Measurements from ENCODE around the gene HS6ST3. TPM values are rescaled to one million over a fixed set of nuclear protein-coding genes. Genes with fewer than 3 reads are reported as not detected.

HS6ST3 gene
- total and polyA plus RNA-seq, 2 donors (not counting 1 experiment from before 2014, with no cell fraction given), result not detected

- no peak overlapping the region for H3K4me3 ChIP-seq (replicated peaks in 1 of 4; ENCODE audit: control extremely low read depth in 1 of 4, insufficient read depth in 1 of 4, low read depth in 3 of 4, low read length in 4 of 4)
- H3K4me1 ChIP-seq (ENCODE audit: control insufficient read depth, extremely low read depth, insufficient read depth, low read length), result no peaks in the 10 kb centered on the region
- no peaks in the 10 kb centered on the region for H3K79me2 ChIP-seq (ENCODE audit: control insufficient read depth, insufficient read depth, low read length)
- no peak overlapping the region for H3K4me2 ChIP-seq (ENCODE audit: extremely low read depth, insufficient read depth, low read length)
- TF ChIP-seq EZH2 (IDR thresholded peaks at IDR 0.05; ENCODE audit: low read length, missing control alignments), result no peak
- no peak for TF ChIP-seq CTCF (conservative IDR thresholded peaks at IDR 0.05 in 1 of 2, IDR thresholded peaks at IDR 0.05 in 1 of 2; ENCODE audit: low read depth in 1 of 2, low read length in 2 of 2)
- no peaks in the 10 kb centered on the region for H4K20me1 ChIP-seq (ENCODE audit: control insufficient read depth, extremely low read depth, insufficient read depth, low read length)
- no peak overlapping the region for H3K27ac ChIP-seq (ENCODE audit: insufficient read depth, low read length)
- peaks cover 7% of the 10 kb centered on the region for H3K27me3 ChIP-seq (ENCODE audit: control insufficient read depth, insufficient read depth, low read length)
- H2AFZ ChIP-seq (ENCODE audit: low read length), result no peak overlapping the region
- no peaks in the 10 kb centered on the region for H3K36me3 ChIP-seq (ENCODE audit: control insufficient read depth, insufficient read depth, low read length)
- DNase-seq (ENCODE audit: low read depth in 2 of 2), result no peak
- H3K9me3 ChIP-seq (ENCODE audit: control insufficient read depth, insufficient read depth, low read depth, low read length), result no peaks in the 10 kb centered on the region
- no peak overlapping the region for H3K9ac ChIP-seq (ENCODE audit: insufficient read depth, low read length)
Measured at GRCh38 chr13:96071504-96071903, 18.4 kb upstream of the HS6ST3 start.

GRCh38 chr13:96072392-96072791, 17.5 kb upstream of the HS6ST3 start:
- no peak overlapping the region for H3K27ac ChIP-seq (ENCODE audit: insufficient read depth, low read length)
- no peaks in the 10 kb centered on the region for H3K9me3 ChIP-seq (ENCODE audit: control insufficient read depth, insufficient read depth, low read depth, low read length)
- no peaks in the 10 kb centered on the region for H3K79me2 ChIP-seq (ENCODE audit: control insufficient read depth, insufficient read depth, low read length)
- no peak overlapping the region for H2AFZ ChIP-seq (ENCODE audit: low read length)
- H3K9ac ChIP-seq (ENCODE audit: insufficient read depth, low read length), result no peak overlapping the region
- H3K4me1 ChIP-seq (ENCODE audit: control insufficient read depth, extremely low read depth, insufficient read depth, low read length), result no peaks in the 10 kb centered on the region
- no peak for DNase-seq (ENCODE audit: low read depth in 2 of 2)
- H3K4me2 ChIP-seq (ENCODE audit: extremely low read depth, insufficient read depth, low read length), result no peak overlapping the region
- no peaks in the 10 kb centered on the region for H4K20me1 ChIP-seq (ENCODE audit: control insufficient read depth, extremely low read depth, insufficient read depth, low read length)
- H3K36me3 ChIP-seq (ENCODE audit: control insufficient read depth, insufficient read depth, low read length), result no peaks in the 10 kb centered on the region
- peaks cover 7% of the 10 kb centered on the region for H3K27me3 ChIP-seq (ENCODE audit: control insufficient read depth, insufficient read depth, low read length)
- no peak overlapping the region for H3K4me3 ChIP-seq (replicated peaks in 1 of 4; ENCODE audit: control extremely low read depth in 1 of 4, insufficient read depth in 1 of 4, low read depth in 3 of 4, low read length in 4 of 4)
- no peak for TF ChIP-seq CTCF (conservative IDR thresholded peaks at IDR 0.05 in 1 of 2, IDR thresholded peaks at IDR 0.05 in 1 of 2; ENCODE audit: low read depth in 1 of 2, low read length in 2 of 2)
- TF ChIP-seq EZH2 (IDR thresholded peaks at IDR 0.05; ENCODE audit: low read length, missing control alignments), result no peak

- Histone ChIP-seq H3K4me2 (ENCODE audit: extremely low read depth, insufficient read depth, low read length) (no peak overlapping the region), H3K36me3 (ENCODE audit: control insufficient read depth, insufficient read depth, low read length) (no peaks in the 10 kb centered on the region), H3K4me3 (replicated peaks in 1 of 4; ENCODE audit: control extremely low read depth in 1 of 4, insufficient read depth in 1 of 4, low read depth in 3 of 4, low read length in 4 of 4) (no peak overlapping the region), H3K27me3 (ENCODE audit: control insufficient read depth, insufficient read depth, low read length) (peaks cover 3% of the 10 kb centered on the region), H4K20me1 (ENCODE audit: control insufficient read depth, extremely low read depth, insufficient read depth, low read length) (no peaks in the 10 kb centered on the region), H3K79me2 (ENCODE audit: control insufficient read depth, insufficient read depth, low read length) (no peaks in the 10 kb centered on the region), H2AFZ (ENCODE audit: low read length) (no peak overlapping the region), H3K9ac (ENCODE audit: insufficient read depth, low read length) (no peak overlapping the region), H3K27ac (ENCODE audit: insufficient read depth, low read length) (no peak overlapping the region), H3K4me1 (ENCODE audit: control insufficient read depth, extremely low read depth, insufficient read depth, low read length) (no peaks in the 10 kb centered on the region), H3K9me3 (ENCODE audit: control insufficient read depth, insufficient read depth, low read depth, low read length) (no peaks in the 10 kb centered on the region)
- TF ChIP-seq CTCF (conservative IDR thresholded peaks at IDR 0.05 in 1 of 2, IDR thresholded peaks at IDR 0.05 in 1 of 2; ENCODE audit: low read depth in 1 of 2, low read length in 2 of 2) (peak; percentile 52 to 73), EZH2 (IDR thresholded peaks at IDR 0.05; ENCODE audit: low read length, missing control alignments) (no peak)
- DNase-seq (ENCODE audit: low read depth in 2 of 2), result peak in 1 of 2 donors; percentile 39
Measured at GRCh38 chr13:96075953-96076543, 13.9 kb upstream of the HS6ST3 start.
